ENCODE data around the gene UFSP2.
"Not testable (repeated sequence)": the region's sequence is repeated elsewhere in the genome, so short reads cannot be mapped to it uniquely, and the experiment has no call there.

UFSP2 gene

GRCh38 chr4:185384930-185385331 is 40.8 kb downstream of the UFSP2 start:
- in situ Hi-C loops (cut with MboI; ENCODE audit: low sequenced_read_pairs): no loop called here

DNA sequence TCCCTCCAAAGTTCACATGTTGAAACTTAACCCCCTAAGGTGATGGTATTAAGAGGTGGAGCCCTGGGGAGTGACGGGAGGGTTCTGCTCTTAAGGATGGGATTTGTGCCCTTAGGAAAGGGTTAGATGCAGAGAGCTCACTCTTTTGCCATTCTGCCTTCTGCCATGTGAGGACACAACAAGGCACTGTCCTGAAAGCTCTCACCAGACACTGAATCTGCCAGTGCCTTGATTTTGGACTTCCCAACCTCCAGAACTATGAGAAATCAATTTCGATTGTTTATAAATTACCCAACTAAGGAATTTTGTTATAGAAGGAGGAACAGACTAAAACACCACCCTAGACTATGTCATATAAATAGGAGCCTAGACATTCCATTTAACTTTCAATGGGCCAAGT is 41.7 kb downstream of the UFSP2 start:
- in situ Hi-C loops (cut with MboI; ENCODE audit: low sequenced_read_pairs): no loop called here

DNA sequence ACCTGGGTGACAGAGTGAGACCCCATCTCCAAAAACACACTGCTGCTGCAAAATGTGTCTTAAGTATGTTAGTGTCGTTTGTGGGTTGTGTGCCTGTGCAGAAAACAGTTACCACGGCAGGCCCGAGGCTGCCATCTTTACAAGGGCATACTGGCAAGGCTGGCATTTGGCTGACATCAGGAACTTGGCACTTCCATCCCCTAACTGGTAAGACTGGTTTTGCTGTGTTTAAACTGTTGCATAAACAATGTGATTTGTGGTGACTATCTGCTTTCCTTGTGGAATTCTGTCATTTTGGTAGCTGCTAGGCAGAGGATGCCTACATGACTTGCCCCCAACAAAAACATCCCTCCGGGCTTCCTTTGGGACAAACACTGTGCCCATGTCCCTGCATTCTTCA is 42.3 kb downstream of the UFSP2 start:
- in situ Hi-C loops (cut with MboI; ENCODE audit: low sequenced_read_pairs): no loop called here

DNA sequence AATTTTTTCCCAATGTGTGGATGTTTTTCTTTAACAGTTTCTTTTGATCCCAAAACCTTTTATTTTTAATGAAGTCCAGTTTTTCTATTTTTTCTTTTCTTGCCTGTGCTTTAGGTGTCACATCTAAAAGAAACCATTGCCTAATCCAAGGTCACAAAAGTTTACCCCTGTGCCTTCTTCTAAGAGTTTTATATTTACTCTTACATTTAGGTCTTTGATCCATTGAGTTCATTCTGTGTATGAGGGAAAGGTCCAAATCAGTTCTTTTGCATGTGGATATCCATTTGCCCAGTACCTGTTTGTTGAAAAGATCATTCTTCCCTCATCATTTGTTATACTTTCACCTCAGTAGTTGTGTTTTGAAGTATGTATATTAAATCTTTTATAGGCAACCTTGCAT is 43.0 kb downstream of the UFSP2 start:
- in situ Hi-C loops (cut with MboI; ENCODE audit: low sequenced_read_pairs): no loop called here

- in situ Hi-C loops (cut with MboI; ENCODE audit: low sequenced_read_pairs): no loop called here
Measured at GRCh38 chr4:185381288-185382196, 44.2 kb downstream of the UFSP2 start.

GRCh38 chr4:185380320-185380719 is 45.4 kb downstream of the UFSP2 start:
- in situ Hi-C loops (cut with MboI; ENCODE audit: low sequenced_read_pairs): no loop called here

DNA sequence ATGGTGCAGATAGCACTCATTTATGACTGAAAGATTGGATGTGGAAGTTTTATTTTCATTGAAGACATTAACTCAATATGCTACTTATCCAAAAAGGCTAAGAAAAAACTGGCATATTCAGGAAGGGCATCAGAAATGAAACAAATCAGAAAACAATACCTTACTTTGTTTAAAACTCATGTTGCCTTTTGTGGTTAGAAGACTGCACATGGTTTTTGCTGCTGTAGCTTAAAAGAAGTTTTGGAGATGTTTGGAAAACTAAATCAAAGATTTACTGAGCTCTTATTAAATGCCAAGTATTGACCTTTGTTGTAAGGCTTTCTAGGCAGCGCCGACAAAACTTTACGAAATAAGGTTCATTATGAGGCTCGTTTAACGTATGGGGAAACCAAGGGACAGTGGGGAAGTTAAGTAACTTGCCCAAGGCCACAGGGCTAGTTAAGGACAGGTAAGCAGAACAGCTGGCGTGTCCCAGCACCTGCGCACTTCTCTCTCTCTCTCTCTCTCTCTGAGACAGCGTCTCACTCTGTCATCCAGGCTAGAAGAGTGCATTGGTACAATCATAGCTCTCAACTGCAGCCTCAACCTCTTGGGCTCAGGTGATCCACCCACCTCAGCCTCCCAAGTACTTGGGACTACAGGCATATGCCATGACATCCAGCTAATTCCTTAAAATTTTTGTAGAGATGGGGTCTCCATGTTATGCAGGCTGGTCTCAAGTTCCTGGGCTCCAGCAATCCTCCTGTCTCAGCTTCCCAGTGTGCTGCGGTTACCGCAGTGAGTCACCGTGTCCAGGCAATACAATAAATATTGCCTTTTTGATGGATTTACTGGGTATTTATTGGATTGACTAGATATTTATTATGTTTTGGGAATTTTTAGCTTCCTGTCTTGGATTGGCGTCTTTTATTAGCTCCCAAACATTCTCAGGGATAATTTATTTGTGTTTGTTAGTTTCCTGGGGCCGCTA is 46.2 kb downstream of the UFSP2 start:
- in situ Hi-C loops (cut with MboI; ENCODE audit: low sequenced_read_pairs): no loop called here

DNA sequence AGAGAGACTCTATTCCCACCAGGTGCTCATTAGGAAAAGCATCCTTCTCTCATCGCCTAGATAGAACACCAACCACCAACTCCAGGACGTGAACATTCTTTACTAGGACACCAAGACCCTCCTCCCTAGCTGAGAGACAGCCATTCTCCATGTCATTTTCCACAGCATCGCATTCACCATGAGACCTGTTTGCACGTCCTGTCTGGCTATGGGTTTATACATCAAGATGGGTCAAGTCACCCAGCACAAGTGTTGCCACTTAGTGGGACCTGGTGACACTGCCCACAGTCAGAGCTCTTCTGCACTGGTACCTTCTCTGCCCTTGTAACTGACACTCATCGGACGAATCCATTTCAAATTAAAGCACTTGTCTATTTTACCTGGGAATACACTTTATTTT is 47.5 kb downstream of the UFSP2 start:
- in situ Hi-C loops (cut with MboI; ENCODE audit: low sequenced_read_pairs): no loop called here

DNA sequence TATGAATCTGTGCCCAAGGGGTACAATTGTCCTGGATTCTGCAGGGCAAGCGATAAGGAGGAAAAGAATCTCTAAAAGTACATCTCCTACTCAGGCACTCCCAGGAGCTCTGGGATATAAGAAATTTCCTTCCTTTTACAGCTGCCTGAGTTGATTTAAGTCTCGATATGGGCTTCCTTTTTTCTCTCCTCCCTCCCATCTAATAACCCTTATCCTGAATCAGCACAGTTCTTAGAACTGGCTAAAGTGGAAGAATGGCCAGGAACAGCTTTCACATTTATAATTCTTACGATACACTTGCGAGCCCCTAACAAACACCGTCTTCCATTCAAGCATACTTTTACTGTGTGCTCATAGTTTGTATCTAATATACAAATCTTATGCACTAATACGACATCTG is 51.2 kb downstream of the UFSP2 start:
- in situ Hi-C loops (cut with MboI; ENCODE audit: low sequenced_read_pairs): no loop called here

DNA sequence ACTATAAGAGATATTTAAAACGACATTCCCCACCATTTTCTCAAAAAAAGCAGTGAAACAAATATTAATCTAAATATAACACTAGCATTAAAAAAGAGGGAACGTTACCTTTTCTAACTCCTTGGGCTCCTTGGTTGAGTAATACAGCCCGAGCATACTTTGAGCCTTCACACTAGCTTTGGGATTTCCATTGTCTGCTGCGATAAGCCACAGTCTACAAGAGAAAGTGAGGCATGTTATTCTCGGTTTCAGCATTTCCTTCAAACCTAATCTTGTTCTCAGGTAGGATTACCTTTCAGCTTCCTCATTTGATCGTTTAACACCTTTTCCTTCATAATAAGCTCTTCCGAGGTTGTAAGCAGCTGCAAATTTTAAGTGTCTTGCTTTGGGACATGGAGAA is 51.7 kb downstream of the UFSP2 start:
- in situ Hi-C loops (cut with MboI; ENCODE audit: low sequenced_read_pairs): no loop called here

DNA sequence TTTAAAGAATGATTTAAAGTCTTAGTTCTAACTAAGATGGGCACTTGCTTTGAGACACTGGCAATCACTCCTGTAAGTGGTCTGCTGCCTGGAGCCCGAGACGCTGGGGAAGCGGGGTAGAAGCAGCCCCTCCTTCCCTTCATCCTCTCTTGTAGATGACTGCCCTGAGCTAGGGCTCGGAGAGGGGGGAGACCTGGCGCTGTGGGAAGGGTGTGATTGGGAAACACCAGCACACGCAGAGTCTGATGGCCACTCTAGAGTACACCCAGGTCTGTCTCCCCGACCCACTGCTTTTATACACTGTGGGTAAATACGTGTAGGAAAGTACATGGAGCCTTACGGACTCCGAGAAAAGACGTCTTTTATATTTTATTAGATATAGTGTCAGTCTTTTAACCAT is 54.1 kb downstream of the UFSP2 start:
- in situ Hi-C loops (cut with MboI; ENCODE audit: low sequenced_read_pairs): no loop called here

- in situ Hi-C loops (cut with MboI; ENCODE audit: low sequenced_read_pairs): no loop called here
Measured at GRCh38 chr4:185370268-185370949, 55.4 kb downstream of the UFSP2 start.

DNA sequence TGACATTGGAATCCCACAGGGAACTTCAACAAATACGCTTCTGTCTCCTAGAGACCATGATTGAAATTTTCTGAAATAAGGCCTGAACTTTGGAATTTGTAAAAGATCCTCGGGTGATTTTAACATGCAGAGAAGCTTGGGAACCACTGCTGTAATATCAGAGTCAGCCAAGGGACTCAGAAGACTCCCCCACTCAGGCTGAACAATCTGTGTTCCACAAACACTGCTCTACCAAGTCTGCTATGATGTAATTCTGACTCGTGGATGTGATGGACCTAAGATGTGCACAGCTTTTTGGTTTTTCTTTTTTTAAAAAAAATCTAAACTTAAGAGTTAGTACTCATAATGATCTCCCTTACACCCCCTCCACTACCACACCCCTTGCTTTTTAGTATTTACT is 56.0 kb downstream of the UFSP2 start:
- in situ Hi-C loops (cut with MboI; ENCODE audit: low sequenced_read_pairs): no loop called here

DNA sequence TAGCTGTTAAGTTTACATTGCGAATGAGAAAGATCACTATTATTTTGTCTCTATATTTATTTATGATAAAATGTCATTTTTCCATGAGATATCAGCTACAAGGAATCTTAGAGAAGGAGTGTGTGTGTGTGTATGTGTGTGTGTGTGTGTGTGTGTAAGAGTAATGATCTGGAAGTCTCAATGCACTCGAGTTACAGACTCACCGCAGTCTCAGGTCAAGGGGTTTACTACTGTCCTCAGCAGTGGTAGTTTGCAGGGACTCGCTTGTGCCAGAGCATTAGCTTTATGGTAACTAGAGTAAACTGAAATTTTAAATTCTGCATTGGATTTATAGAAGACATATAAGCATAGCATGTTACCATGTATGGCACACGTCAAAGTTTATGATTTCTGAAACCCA is 60.9 kb downstream of the UFSP2 start:
- in situ Hi-C loops (cut with MboI; ENCODE audit: low sequenced_read_pairs): no loop called here

DNA sequence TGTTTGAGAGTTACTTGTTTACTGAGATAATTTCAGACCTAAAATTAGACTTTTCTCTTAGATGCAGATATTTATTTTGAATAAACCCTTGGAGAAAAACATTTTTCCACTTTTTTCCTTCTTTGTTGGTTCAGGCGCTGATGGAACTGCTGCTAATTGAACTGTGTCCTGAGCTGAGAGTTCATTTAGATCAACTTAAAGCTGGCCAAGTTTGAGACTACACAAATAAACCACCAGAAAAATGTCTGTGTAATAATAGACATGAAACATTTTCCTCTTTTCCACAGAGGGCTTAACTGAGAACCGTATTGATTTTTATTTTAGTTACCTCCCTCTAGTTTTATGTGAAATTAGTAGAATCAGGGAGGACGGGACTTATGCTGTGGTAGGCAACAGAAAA is 62.5 kb downstream of the UFSP2 start:
- in situ Hi-C loops (cut with MboI; ENCODE audit: low sequenced_read_pairs): no loop called here

DNA sequence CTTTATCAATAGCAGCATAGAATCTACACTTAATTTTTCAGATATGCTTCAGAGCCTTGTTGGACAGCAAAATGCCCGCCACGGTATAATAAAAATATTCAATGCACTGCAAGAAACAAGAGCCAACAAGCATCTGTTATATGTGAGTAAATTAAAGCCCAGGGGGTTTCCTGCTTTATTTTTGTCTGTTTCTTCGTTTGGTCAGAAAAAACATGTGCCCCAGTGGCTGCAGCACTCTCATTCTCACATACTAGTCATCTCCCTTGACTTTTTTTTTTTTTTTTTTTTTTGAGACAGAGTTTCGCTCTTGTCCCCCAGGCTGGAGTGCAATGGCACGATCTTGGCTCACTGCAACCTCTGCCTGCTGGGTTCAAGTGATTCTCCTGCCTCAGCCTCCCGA is 63.2 kb downstream of the UFSP2 start:
- in situ Hi-C loops (cut with MboI; ENCODE audit: low sequenced_read_pairs): not testable (repeated sequence)

GRCh38 chr4:185361872-185362271 is 63.9 kb downstream of the UFSP2 start:
- in situ Hi-C loops (cut with MboI; ENCODE audit: low sequenced_read_pairs): no loop called here

GRCh38 chr4:185359767-185360446 is 65.9 kb downstream of the UFSP2 start:
- in situ Hi-C loops (cut with MboI; ENCODE audit: low sequenced_read_pairs): no loop called here

GRCh38 chr4:185358959-185359358 is 66.8 kb downstream of the UFSP2 start:
- in situ Hi-C loops (cut with MboI; ENCODE audit: low sequenced_read_pairs): no loop called here

- in situ Hi-C loops (cut with MboI; ENCODE audit: low sequenced_read_pairs): no loop called here
Measured at GRCh38 chr4:185358514-185358913, 67.2 kb downstream of the UFSP2 start.

All from HL-60/S4 treated with phorbol 12-myristate 13-acetate at 8.2 ng/mL for 4 days and 3 days (cell line).